ENCODE data around the gene SLC12A4.

The SLC12A4 gene

DNA sequence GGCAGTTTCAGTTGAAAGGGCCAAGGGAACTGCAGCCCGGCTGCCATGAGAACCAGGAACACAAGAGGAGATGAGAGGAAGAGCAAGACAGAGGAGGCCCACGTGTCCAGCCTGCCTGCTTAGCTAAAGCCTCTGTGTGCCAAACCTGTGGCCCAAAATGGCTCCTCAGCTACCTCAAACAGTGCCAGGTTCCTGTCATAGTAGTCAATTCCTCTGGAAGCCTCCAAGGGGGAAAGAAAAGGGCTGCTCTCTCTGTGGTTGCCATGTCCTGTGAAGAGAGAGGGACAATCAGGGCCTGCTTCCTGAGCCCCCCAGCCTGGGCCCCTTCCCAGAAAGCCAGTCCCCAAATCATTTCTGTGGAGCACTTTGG, 5.2 kb downstream of the SLC12A4 start:
- DNase-seq (ENCODE audit: low read depth), result no peak

DNA sequence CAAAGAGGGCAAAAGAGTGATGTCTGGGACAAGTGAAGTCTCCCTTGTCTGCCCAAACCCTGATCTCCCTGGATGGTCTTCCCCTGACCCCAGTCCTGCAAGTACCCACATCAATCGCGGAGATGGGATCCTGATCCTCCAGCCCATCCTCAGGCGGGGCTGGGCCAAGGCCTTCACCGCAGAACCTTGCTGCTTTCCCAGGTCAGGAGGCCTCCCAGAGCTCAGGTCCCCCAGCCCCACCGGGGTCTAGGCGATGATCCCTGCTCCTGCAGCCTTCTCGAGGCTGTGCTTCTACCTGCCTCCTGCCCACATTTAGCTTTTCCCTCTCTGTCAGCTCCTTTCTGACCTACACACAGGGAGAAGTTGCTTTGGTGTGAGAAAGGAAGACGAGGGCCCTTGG, 6.3 kb downstream of the SLC12A4 start:
- DNase-seq (ENCODE audit: low read depth), result no peak

DNA sequence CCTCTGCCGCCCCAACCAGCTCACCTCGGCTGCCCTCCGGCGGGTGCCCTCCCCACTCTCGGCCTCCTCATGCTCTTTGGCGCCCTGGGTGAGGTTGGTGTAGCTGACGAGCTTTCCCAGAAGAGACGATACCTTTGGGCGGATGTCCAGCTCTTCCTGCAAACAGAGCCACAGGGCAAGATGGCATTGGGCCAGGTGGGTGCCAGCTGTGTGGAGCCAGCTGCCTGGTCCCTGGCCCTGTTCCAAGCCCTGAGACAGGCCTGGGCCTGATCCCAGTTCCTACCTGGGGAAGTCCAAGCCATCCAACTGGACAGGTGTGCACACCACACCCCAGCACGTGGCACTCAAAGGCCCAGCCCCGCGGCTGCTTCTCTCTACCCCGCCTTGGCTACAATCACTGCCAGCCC, 6.9 kb downstream of the SLC12A4 start:
- DNase-seq (ENCODE audit: low read depth), result no peak

DNA sequence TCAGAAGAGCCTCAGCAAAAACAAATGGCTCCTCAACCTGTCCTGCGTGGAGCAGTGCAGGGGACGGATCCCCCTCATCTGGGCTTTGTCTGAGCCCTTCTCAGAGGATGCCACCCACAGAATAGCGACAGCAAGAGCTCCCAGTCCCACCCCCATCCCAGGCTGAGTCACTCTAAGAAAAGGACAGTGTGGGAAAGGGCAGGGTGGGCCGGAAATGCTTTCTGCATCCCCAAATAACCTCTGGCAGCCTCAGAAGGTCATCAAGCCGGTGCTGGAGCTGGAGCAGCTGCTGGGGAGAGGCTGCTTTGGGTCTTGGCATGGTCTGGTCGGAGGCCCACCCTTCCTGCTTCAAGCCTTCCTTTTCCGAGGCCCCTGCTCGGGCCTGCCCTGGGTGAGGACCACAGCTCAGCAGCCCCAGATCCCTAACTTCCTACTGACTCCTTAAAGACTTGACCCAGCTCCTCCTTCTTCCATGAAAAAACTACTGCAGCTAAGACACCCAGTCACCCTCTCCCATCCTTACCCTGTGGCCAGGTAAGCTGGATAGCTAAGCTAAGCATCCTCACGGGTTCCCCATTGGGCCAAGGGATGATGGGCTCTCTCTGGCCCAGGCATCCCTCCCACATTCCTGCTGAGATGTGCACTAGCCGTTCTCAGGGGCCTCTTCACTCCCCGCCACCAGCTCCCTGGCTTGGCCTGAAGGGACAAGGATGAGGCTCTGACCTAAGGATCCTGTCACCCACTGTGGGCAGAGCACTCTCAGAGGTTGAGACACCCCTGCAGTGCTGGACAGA, 8.7 kb downstream of the SLC12A4 start:
- no peak for DNase-seq (ENCODE audit: low read depth)

DNA sequence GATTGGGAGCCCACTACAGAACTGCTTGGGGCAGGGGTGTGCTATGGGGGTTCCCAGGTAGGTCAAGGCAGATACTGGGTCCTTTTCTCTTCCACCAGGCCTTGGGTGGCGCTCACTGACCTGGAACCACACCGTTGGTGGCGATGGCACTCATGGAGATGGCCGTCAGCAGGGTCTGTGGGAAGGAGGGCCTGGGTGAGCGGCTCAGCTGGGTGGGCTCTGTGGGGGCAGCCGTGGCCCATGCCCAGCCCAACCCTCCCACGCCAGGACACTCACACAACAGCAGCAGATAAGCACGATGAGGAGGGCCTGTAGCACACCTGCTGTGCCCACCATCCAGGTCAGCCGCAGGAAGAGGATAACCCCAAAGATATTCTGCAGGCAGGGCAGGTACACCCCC, 10.8 kb downstream of the SLC12A4 start:
- DNase-seq (ENCODE audit: low read depth), result no peak

DNA sequence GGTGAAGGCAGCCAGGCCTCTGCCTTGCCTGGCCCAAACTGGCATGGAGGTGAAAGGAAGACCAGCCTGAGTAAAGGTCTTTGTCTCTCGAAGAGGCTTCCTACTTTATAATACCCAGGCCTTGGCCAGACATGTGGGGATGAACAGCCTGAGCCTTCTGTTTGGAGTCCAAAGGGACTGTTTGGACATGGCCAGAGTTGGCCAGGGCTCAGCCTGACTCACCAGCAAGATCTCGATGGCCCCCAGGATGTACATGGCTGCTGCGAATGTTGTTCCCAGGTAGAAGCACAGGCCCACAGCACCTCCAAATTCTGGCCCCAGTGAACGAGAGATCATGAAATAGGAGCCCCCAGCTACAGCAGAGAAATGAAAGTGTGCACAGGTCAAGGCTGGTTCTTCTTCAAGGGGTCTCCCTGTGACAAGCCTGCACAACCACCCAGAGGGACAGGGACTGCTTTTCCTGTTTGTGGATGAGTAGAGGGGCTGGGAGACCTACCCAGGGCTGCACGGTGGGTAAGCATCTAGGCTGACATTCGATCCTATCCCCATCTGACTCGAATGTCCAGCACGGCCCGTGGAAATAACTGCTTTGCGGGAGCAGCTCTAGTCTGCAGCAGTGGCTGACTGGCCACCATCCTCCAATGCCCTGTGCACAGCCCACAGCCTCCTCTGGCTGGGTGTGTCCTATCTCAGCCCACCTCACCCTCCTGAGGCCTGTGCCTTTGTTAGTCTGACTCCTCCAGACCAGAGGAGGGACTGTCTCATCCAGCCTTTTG, 13.8 kb downstream of the SLC12A4 start:
- no peak for DNase-seq (ENCODE audit: low read depth)

DNA sequence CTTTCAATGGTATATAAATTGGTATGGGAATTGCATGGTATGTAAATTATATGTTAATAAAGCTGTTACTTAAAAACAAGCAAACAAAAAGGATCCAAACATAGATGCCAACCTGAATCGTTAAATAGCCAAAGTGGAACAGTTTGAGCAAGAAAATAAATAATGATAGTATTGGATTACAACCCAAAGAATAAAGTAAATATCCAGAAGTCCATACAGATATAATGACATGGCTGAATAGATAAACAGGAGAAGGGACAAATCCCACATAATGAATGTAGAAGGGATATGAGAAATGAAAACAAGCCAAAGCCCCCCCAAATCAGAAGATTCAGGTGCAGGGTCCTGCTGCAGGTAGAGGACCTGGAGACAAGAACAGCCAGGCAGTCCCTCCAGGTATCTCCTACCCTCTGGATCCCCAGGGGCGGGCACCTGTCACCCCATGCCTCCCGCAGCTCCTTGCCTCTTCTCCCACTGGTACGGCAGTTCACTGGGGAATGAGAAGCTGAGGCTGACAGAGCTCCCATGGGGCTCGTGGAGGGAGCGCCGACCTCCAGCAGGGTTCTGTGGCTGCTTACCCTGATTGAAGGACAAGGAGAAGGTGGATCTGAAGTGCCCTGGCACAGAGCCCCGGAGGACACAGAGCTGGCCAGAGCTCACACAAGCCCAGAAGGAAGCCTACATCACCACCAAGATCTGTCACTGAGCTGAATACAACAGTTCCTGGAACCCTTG, 14.6 kb downstream of the SLC12A4 start:
- no peak for DNase-seq (ENCODE audit: low read depth)

DNA sequence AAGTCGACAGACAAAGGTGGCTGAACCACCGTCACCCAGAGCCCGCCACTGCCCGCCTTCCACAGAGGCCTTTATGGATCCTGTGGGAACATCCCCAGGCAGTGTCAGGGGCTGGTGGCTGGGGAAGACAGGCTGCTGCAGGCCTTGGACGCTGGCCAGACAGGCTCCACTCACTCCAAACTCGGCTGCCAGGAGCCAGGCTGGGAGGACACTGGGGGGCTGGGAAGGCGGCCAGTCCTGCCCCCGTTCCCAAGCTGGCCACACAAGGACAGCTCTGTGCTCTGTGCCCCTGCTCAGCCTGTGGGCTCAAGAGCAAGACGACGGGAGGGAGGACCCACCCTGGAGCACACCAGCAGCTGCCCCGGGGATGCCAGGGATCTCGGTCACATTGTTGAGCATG, 17.0 kb downstream of the SLC12A4 start:
- no peak for DNase-seq (ENCODE audit: low read depth)

DNA sequence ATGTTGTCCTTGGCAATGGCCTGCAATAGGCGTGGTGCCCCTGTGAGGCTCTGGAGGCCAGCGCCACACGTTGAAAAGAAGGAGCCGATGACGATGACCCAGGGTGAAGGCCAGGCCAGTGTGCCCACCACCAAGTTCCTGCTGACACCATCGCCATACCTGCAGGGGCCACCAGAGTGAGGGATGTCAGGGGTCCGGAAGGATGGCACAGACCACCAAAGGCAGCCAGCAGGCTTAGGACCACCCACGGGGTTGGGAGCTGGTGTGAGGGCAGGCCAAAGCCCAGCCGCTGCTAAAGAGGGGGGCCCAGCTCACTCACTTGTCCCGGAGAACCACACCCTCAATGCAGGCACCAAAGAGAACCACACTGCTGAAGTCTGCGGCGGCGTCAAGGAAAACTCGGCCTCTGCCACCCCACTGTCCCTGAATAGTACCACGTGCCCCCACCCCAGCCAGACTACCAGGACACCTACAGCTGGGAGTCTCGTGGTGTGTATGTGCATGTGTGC, 18.0 kb downstream of the SLC12A4 start:
- no peak for DNase-seq (ENCODE audit: low read depth)

DNA sequence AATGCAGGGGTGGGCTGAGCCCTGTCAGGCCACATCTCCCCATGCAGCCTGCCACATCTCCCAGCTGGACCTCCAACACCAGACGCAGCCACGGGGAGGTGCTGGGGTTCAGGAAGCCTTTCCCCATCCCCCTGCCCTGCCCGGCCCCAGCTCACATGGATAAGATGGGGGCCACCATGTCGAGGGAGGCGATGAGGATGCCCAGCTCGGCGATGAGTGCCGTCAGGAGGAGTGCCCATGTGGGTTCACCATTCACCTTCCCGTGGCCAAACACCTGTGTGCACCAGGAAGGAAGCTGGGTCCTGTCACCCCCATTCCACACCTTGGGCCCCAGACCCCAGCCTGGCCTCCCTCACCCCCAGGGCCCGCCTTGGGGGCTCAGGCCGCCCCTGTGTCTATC, 18.8 kb downstream of the SLC12A4 start:
- no peak for DNase-seq (ENCODE audit: low read depth)

DNA sequence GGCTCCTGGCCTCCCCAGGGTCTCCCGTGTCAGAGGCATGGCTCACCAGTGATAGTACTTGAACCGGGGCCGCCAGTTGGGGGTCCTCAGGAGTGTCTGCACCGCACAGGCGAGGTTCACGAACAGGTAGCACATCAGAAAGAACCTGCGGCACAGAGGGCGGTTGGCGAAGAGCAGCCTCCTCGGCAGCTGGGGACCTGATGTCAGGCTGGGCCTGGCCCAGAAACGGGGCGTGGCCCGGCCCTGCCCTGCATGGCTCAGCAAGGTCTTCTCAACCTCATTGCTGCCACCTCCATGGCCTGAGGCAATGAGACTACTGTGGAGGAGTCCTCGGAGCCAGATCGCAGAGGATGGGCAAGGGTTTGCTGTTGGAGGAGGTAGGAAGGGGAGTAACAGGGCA, 20.4 kb downstream of the SLC12A4 start:
- DNase-seq (ENCODE audit: low read depth), result no peak

DNA sequence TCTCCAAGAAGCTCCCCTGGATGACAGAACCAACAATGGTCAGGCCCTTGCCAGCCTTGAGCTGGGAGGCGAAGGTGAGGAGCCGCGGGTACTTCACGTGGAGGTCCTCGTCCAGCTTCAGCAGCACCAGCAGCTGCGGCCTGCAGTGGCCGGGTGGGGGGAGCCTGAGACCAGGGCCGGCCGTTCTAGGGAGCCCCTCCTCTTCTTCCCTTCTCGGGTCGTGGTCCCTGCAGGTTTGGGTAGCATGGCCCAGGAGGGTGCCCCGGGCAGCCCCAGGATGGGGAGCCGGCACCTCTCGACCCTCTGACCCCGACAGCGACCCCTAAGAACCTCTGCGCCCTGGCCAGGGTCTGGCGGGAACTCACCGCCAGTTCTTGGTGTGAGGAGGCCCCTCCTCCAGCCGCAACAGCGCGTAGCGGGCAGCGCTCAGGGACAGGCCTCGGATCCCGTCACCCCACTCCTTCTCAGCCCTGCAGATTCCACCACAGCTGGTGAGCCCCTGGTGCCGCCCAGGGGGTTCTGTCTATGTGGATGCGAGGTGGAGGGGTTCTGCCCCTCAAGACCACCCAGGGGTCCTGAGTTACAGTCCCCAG, 21.4 kb downstream of the SLC12A4 start:
- no peak for DNase-seq (ENCODE audit: low read depth)

DNA sequence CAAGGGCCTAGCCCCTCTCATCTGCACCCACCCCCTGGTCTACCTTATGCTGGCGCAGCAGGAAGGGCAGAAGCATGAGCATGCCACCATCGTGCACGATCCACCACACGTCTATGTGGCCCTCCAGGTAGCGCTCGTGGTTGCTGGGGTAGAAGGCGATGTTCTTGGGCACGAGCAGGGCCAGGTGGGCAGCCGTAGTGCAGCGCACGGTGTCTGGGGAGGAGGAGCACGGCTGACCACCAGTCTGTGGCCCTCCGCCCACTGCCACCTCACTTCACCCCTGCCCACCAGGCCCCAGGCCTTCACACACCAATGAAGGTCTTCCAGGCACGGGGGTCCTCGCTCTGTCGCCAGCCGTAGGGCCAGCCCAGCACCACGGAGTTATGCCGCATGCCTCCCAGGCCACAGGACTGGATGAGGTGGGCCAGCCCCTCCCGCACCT, 22.3 kb downstream of the SLC12A4 start:
- DNase-seq (ENCODE audit: low read depth), result no peak

DNA sequence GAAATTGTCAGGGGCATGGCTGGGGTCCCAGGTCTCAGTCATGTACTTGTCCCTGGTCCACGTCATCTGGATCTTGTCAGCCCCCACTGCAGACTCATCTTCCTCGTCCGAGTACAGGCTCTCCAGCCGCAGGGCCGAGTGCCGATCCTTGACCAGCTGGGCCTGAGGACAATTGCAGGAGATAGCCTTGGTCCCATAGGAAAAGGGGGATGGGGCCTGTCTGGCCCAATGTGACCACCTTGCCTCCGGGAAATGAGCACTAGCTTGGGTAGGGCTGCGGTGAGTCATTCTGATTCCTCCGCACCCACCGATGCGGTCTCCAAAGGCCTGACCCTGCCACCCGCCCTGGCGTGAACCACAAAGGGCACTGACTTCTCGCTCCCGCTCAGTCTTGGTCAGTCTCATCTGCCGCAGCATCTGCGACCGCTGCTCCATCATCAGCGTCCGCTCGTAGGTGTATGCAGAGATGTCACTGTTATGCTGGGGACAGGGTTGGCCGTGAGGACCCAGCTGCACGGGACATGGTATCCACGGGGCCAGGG, 23.0 kb downstream of the SLC12A4 start:
- DNase-seq (ENCODE audit: low read depth), result no peak

DNA sequence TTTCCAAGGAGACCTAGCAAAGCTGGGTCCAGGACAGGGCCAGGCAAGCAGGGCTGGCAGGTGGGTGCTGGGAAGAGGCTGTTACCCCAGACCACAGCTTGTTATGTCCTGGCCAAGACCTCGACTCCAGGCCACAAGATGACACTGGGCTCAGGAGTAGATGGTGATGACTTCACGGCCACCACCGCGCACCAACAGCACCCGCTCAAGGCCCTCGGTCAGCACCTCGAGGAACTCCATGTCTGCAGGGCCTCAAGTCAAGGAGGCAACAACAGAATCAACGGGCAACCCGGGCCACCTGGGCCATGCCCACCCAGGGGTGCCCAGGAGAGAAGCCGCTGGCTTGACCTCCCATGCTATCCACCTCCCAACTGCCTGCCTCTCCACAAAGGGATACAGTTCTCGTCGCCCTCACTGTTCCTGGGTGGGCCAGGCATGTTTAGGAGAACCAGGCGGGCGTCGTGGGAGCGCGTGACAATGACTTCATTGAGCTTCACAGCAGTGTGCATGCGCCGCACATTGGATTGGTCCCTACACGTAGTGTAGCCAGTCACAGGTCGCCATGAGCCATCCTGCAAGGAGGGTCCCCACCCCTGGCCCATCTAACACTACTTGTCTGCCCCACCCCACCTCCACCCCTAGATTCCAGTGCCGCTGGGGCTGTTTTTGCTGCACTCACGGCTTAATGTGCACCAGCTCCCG, 23.6 kb downstream of the SLC12A4 start:
- no peak for DNase-seq (ENCODE audit: low read depth)

DNA sequence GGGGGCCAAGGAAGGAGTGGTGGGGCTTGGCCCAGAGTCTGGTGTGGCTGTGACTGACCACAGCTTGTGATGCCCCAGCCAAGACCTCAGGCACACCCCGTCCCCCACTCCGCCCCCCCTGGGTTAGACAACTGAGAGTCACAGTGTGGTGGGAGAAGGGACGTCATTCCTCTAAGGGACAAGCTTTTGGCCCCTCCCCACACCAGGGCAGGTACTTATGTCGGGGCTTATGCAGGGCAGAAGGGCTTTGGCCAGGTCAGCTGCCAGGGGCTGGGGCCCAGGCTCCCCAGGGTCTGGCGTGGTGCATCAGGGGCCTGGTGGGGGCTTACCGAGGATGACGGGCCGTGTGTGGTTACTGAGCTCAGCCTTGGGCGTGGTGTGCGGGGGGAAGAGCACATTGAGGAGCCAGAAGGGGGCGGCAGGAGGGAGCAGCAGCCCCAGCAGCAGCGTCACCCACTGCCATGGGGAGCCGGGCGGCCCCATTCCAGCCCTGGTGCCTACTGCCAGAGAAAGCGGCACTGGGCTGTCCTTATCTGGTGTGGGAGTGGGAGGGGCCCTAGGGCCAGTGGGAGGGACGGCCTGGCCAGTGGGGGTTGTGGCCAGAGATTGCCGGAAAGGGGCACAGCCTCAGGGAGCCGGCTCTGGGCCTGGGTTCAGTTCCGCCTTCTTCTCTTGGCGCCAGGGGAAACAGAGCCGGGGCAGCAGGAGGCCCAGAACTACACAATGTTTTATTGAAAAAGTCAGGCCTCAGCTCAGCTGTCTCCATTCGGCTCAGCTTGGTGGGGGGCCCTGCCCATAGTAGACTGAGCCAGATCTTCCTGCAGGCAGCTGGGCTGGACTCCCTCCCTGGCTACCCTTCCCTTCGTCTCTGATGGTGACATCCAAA, 24.6 kb downstream of the SLC12A4 start, which contains the start of gene LCAT:
Gene LCAT, minus strand, starts transcription at position 502 of the 886 bp plus-strand sequence. Its CDS starts 19 bp downstream, at position 483.
- no peak for DNase-seq (ENCODE audit: low read depth)

DNA sequence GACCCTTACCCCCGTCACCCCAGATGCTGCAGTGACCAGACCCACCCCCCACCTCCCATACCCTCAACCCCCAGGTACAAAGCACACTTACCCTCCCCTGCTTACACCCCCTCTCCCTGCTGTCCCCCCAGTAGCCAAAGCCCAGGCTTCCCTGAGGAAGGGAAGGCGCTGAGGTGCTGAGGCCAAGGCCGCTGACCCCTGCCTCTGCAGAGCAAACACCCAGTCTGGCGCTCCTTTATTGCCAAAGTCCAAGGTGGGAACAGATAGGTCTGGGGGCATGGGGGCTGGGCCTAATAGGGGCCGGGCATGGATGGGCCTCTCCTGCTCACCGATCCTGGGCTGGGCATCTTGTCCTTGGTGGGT, 25.2 kb downstream of the SLC12A4 start:
- DNase-seq (ENCODE audit: low read depth), result no peak

DNA sequence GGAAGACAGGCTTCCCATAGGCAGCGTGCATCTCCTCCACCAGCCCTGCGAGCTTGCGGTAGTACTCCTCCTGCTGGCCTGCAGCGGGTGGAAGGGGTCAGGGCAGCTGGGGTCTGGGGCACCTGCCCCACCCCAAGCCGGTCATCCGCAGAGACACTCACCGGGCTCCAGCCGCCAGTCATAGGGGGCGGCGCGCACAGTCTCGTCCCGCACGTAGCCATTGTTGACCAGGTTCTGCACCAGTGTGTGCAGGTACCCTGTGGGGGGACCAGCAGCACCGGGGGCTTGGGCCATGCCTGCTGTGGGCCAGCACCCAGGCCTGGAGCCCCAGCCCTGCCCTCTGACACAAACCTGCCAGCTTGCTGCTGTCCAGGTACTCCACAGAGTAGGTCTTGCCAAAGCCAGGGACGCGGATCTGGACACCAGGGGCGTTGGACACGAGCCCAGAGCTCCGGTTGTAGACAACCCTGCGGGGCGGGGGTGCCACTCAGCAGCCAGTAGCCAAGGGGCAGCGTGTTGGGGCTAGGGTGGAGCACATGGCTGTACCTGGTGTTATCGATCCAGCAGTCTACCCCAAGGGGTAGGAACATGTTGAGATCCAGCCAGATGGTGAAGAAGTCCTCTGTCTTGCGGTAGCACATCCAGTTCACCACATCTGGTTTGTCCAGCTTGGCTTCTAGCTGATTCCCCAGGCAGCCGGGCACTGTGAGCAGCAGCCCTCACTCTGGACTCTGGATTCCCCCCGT, 25.8 kb downstream of the SLC12A4 start:
- no peak for DNase-seq (ENCODE audit: low read depth)

DNA sequence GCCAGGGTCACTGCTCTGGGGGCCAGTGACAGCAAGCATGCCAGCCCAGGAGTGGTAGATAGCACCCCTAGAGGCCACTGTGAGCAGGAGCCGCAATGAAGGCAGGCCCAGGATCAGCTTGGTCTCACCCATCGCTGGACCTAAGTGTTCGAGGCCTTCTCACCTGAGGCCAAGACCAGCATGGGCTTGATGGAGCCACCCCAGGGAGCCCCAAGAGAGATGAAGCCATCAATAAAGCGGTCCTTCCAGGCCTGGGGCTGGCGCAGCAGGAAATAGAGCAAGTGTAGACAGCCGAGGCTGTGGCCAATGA, 26.3 kb downstream of the SLC12A4 start:
- DNase-seq (ENCODE audit: low read depth), result no peak

Data from non-pigmented ciliary epithelial cell (primary cell).